K562 (cell line): ENCODE measurements around the gene GNG7. TPM values are rescaled to one million over a fixed set of nuclear protein-coding genes. Genes with fewer than 3 reads are reported as not detected.

Experiments used
- ATAC-seq: fragments of 200-7000 bp; cut with Tn5 transposase; 3 replicates; pipeline ENCODE4 v1.9.1; 2020; ENCODE audit warnings: moderate library complexity
- BruUV-seq: library from RNA; stranded (reverse); fragments of 400-500 nt; replicated peaks from 2 replicates; lab custom pipeline; 2021; lab: Mats Ljungman, UMichigan
- CTCF ChIA-PET: fragments of 300-600 bp; formaldehyde crosslinking; extraction: SDS; loops from one replicate; lab custom pipeline; 2021; ENCODE audit warnings: low intra/inter-chr PET ratio; lab: Yijun Ruan, JAX
- POLR2A ChIA-PET: fragments of 300-600, 350-650 bp; sonication (Branson Sonifier 250); formaldehyde crosslinking; extraction: SDS; loops from one replicate; lab custom pipeline; 2021; ENCODE audit warnings: antibody characterized with exemption, inconsistent platforms; lab: Yijun Ruan, JAX
- DNase-seq, 4 experiments: peaks; one replicate each; pipeline versions ENCODE4 v3.0.0 to v3.0.0-alpha.2; 2011 to 2018; ENCODE audit warnings: low spot score in 3 of 4, mixed read lengths in 3 of 4; ENCODE audit errors: extremely low read depth in 1 of 4
- FAIRE-seq: peaks from 2 replicates; lab custom pipeline; 2011; peaks lifted over from hg19 to GRCh38; lab: Jason Lieb, UNC
- H2AFZ ChIP-seq: 2 replicates; pipeline ENCODE4 v1.6.0; 2011; ENCODE audit warnings: low read depth, low read length, control low read depth, inconsistent platforms
- H3K27ac ChIP-seq: fragments of 200-600 bp; 3 replicates; pipeline ENCODE4 v1.8.0; 2011; ENCODE audit warnings: low read depth, mild to moderate bottlenecking, control low read depth, inconsistent platforms, low read length, moderate library complexity, mixed read lengths; ENCODE audit errors: extremely low read depth
- H3K27me3 ChIP-seq, 2 experiments: fragments of 300-600 bp in 1 of 2; 2 replicates in 1 of 2; 3 replicates in 1 of 2; pipeline versions ENCODE4 v1.6.0 to v1.8.0; 2011; ENCODE audit warnings: inconsistent platforms in 2 of 2, low read length in 2 of 2, mild to moderate bottlenecking in 1 of 2, mixed read lengths in 1 of 2, moderate library complexity in 1 of 2; ENCODE audit not compliant: control insufficient read depth in 2 of 2, insufficient read depth in 2 of 2
- H3K36me3 ChIP-seq: fragments of 300-600 bp; 3 replicates; pipeline ENCODE4 v1.8.0; 2011; ENCODE audit warnings: mild to moderate bottlenecking, low read length, inconsistent platforms; ENCODE audit not compliant: control insufficient read depth, insufficient read depth
- H3K4me1 ChIP-seq, 2 experiments: fragments of 200-600 bp in 1 of 2; replicated peaks in 1 of 2; 2 replicates in 1 of 2; 3 replicates in 1 of 2; pipeline versions ENCODE4 v1.5.1 to v1.8.0; 2011; ENCODE audit warnings: inconsistent platforms in 2 of 2, low read length in 2 of 2, mild to moderate bottlenecking in 1 of 2, mixed read lengths in 1 of 2, moderate library complexity in 1 of 2; ENCODE audit not compliant: control insufficient read depth in 2 of 2, insufficient read depth in 2 of 2
- H3K4me2 ChIP-seq: 2 replicates; pipeline ENCODE4 v1.6.1; 2011; ENCODE audit warnings: low read length, control low read depth, inconsistent platforms, mixed read lengths; ENCODE audit not compliant: insufficient read depth
- H3K4me3 ChIP-seq: fragments of 200-600 bp; sonication (generic), shearing (Covaris generic); 2 replicates; pipeline ENCODE4 v1.5.1; 2016; ENCODE audit warnings: control low read depth, inconsistent platforms
- H3K79me2 ChIP-seq: fragments of 200-600 bp; 3 replicates; pipeline ENCODE4 v1.8.0; 2011; ENCODE audit warnings: low read length, inconsistent platforms; ENCODE audit not compliant: control insufficient read depth, insufficient read depth
- H3K9ac ChIP-seq, 2 experiments: 2 replicates each; pipeline versions ENCODE4 v1.6.0 to v1.6.1; 2011; ENCODE audit warnings: low read depth in 2 of 2, low read length in 2 of 2, control low read depth in 1 of 2, inconsistent platforms in 1 of 2, mild to moderate bottlenecking in 1 of 2, mixed read lengths in 1 of 2; ENCODE audit not compliant: insufficient read depth in 1 of 2
- H3K9me1 ChIP-seq: one replicate; pipeline ENCODE4 v1.6.0; 2011; ENCODE audit warnings: inconsistent platforms, mild to moderate bottlenecking, low read length, moderate library complexity; ENCODE audit not compliant: control insufficient read depth, insufficient read depth
- H3K9me3 ChIP-seq: replicated peaks from 2 replicates; pipeline ENCODE4 v1.5.1; 2011; ENCODE audit warnings: low read depth, low read length, inconsistent platforms; ENCODE audit not compliant: control insufficient read depth, insufficient read depth
- H4K20me1 ChIP-seq: replicated peaks from 2 replicates; pipeline ENCODE4 v1.6.1; 2011; ENCODE audit warnings: low read length, inconsistent platforms, mixed read lengths; ENCODE audit not compliant: control insufficient read depth, insufficient read depth
- ETS2 ChIP-seq: IDR thresholded peaks from 2 replicates; pipeline ENCODE4 v1.6.1; 2016; ENCODE audit warnings: borderline replicate concordance, missing genetic modification characterization, mild to moderate bottlenecking, moderate library complexity, missing compliant biosample characterization; ENCODE audit not compliant: poor library complexity, severe bottlenecking
- GMEB1 ChIP-seq: fragments of 250-450 bp; sonication (Bioruptor Pico); IDR thresholded peaks from 2 replicates; pipeline ENCODE4 v1.4.0; 2020; ENCODE audit warnings: mild to moderate bottlenecking
- HNRNPH1 ChIP-seq: fragments of 200-400 bp; formaldehyde crosslinking; optimal IDR thresholded peaks from 2 replicates; pipeline ENCODE3; 2017; ENCODE audit warnings: low read depth, mild to moderate bottlenecking, low read length, moderate library complexity
- JUND ChIP-seq, 2 experiments: IDR thresholded peaks; 2 replicates in 1 of 2; 3 replicates in 1 of 2; pipeline ENCODE4 v1.6.1; 2011; ENCODE audit warnings: borderline replicate concordance in 2 of 2, low read depth in 2 of 2, low read length in 2 of 2, improper control_type of control experiment in 1 of 2, missing biosample characterization in 1 of 2, missing genetic modification characterization in 1 of 2, missing genetic modification reagents in 1 of 2
- PHB2 ChIP-seq: fragments of 450-650 bp; IDR thresholded peaks from 2 replicates; pipeline ENCODE4 v1.6.1; 2017; ENCODE audit warnings: low read depth
- ZNF175 ChIP-seq: fragments of 200-800 bp; sonication (Bioruptor generic); IDR thresholded peaks from 2 replicates; pipeline ENCODE4 v1.6.1; 2016; ENCODE audit warnings: low read depth, mild to moderate bottlenecking, missing genetic modification characterization, missing compliant biosample characterization
- ZNF583 ChIP-seq: fragments of 250-450 bp; sonication (Bioruptor Pico); IDR thresholded peaks from 2 replicates; pipeline ENCODE4 v1.4.0; 2020
- WGBS: fragments of 100-300 bp; shearing (Covaris generic); methylation state at CpG from one replicate; pipeline ENCODE4 v1.1.6; 2016; ENCODE audit warnings: low coverage, mixed read lengths; ENCODE audit not compliant: insufficient coverage; ENCODE audit errors: missing lambda C conversion rate; 5-methylcytosine and 5-hydroxymethylcytosine counted together
- in situ Hi-C: fragments of 300-500 bp; cut with MboI; formaldehyde crosslinking; loops from 4 replicates; pipeline ENCODE4 v1.15.0; 2018; ENCODE audit warnings: inconsistent platforms, mixed read lengths
- intact Hi-C: fragments of 100-400 bp; cut with micrococcal nuclease; formaldehyde crosslinking; loops from 2 replicates; pipeline ENCODE4 v1.14.2; 2022
- polyA plus RNA-seq, 8 experiments: library from polyadenylated mRNA; depleted of rRNA in 4 of 8; stranded (reverse) in 5 of 8; unstranded in 3 of 8; fragments of >200 nt; fragmentation: Nextera tagmentation in 2 of 8; fragmentation: Illumina TruSeq in 1 of 8; extraction: Ambion mirVana in 2 of 8; extraction: Trizol in 1 of 8; gene quantifications; 2 replicates each; pipeline versions ENCODE4 v1.2.1 to v1.2.3, GENCODE V29; 2011 to 2014; ENCODE audit warnings: inconsistent platforms in 1 of 8, missing spikeins in 1 of 8
- total RNA-seq, 7 experiments: library from RNA; depleted of rRNA in 6 of 7; stranded (reverse); fragments of >200 nt in 6 of 7; fragmentation: Illumina TruSeq in 2 of 7; extraction: Trizol in 2 of 7; gene quantifications; 2 replicates each; pipeline versions ENCODE4 v1.2.1 to v1.2.3, GENCODE V29; 2011 to 2021; ENCODE audit warnings: low replicate concordance in 1 of 7

The GNG7 gene
- total and polyA plus RNA-seq, 9 of the 15 experiments (the other 6 are each of a cell fraction or from before 2014, with no cell fraction given), result 0.01 to 0.20 (median 0.06) TPM; not detected in 1

DNA sequence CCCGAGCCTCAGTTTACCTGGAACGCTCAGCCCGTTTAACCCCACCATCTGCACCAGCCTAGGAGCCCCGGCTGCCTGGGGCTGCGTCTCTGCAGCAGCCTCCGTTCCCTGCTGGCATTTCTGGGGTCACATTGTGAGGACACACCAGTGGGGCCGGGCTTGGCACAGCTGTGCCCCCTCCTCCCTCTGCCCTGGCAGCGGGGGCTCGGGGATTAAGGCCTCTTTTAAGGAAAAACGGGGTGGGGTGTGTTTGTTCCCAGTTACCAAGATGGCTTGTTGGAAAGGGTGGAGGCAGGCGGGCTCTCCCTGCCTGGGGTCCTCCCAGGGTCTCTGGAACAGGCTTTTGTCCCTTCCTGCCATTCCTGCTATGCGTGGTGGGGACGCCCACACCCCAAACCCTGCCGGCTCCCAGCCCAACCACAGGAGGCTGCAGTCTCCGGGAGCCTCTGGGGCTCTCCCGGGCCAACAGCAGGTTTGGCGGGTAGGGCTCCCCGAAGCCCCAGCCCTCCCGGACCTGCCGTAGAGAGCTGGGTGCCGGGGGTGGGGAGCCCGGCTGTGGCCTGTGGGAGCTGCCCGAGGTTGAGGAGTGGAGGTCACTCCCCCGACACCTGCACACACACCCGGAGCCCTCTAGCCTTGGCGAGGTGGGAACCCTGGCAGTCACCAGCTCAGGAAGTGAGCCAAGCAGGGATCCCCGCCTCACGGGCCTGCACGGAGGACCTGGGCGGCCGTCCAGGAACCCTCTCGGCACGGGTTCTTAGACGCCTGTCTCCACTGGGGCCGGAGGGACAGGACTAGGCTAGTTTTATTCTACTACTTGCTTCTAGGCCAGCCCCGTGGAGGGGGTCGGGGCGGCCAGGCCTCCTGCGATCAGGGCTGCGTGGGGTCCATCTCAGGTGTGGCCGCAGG is 189.7 kb downstream of the GNG7 start:
- no peaks in the 10 kb centered on the region for H3K9me1 ChIP-seq
- H3K4me3 ChIP-seq, result no peak overlapping the region
- intact Hi-C loops, result no loop called here
- no peaks in the 10 kb centered on the region for H3K36me3 ChIP-seq
- no peak for FAIRE-seq
- peaks cover 10 to 45% of the 10 kb centered on the region in 2 experiments; a peak in 4 of 5 replicates for H3K27me3 ChIP-seq
- BruUV-seq, result no TSS peak
- H3K4me2 ChIP-seq, result no peak overlapping the region
- peaks cover 0 to 41% of the 10 kb centered on the region in 2 experiments; a peak in 3 of 5 replicates for H3K4me1 ChIP-seq
- H4K20me1 ChIP-seq, result no peaks in the 10 kb centered on the region
- no peaks in the 10 kb centered on the region for H3K79me2 ChIP-seq
- no peak for TF ChIP-seq ETS2 (tag)
- TF ChIP-seq HNRNPH1, result no peak
- TF ChIP-seq, all 486 proteins: peak for 0
- ChIA-PET POLR2A (no interaction called here), CTCF (no interaction called here)
- Histone ChIP-seq H3K9me3 (no peaks in the 10 kb centered on the region), H3K9ac (no peak overlapping the region; a peak in 1 of 4 replicates), H2AFZ (no peak overlapping the region), H3K27ac (no peak overlapping the region)
- in situ Hi-C loops, result no loop called here
- ATAC-seq, result peak; percentile 48; the same call in 2 of the 3 replicates
- 29% methylated on average over 41 of the region's 41 CpGs for WGBS
- DNase-seq, result no peak

- FAIRE-seq (no peak), DNase-seq (no peak), ATAC-seq (no peak)
- H3K4me2 ChIP-seq, result no peak overlapping the region
- no peak overlapping the region for H2AFZ ChIP-seq
- H3K9ac ChIP-seq, result no peak overlapping the region
- 42% methylated on average over 14 of the region's 21 CpGs for WGBS
- H3K9me3 ChIP-seq, result no peaks in the 10 kb centered on the region
- H3K4me1 ChIP-seq, result peaks cover 3 to 38% of the 10 kb centered on the region in 2 experiments
- H4K20me1 ChIP-seq, result no peaks in the 10 kb centered on the region
- no peaks in the 10 kb centered on the region for H3K79me2 ChIP-seq
- ChIA-PET CTCF (no interaction called here), POLR2A (interaction anchor here (0.6 kb wide), 1 partner anchor 394 kb away, joined by 3 read pairs; no protein-coding TSS in a partner anchor)
- no peak overlapping the region for H3K27ac ChIP-seq
- BruUV-seq, result no TSS peak
- H3K27me3 ChIP-seq, result peaks cover 10 to 42% of the 10 kb centered on the region in 2 experiments; a peak in 4 of 5 replicates
- no peak overlapping the region for H3K4me3 ChIP-seq
- in situ Hi-C loops (no loop called here), intact Hi-C loops (no loop called here)
- H3K9me1 ChIP-seq, result no peaks in the 10 kb centered on the region
- H3K36me3 ChIP-seq, result no peaks in the 10 kb centered on the region
- no peak for TF ChIP-seq ZNF175 (CRISPR knock-in tag)
- no peak for TF ChIP-seq GMEB1 (CRISPR knock-in tag)
- no peak for TF ChIP-seq ZNF583
- TF ChIP-seq JUND (IDR thresholded peaks at IDR 0.05; ENCODE audit: borderline replicate concordance, low read depth, low read length), result no peak
- no peak for TF ChIP-seq JUND (tag; IDR thresholded peaks at IDR 0.05; ENCODE audit: borderline replicate concordance, low read depth, low read length)
- no peak for TF ChIP-seq PHB2
Observed at GRCh38 chr19:2511991-2512390, 190.5 kb downstream of the GNG7 start.
